CD4-positive, alpha-beta memory T cell (primary cell): ENCODE measurements around the gene GXYLT1. TPM values are rescaled to one million over a fixed set of nuclear protein-coding genes. Genes with fewer than 3 reads are reported as not detected.
A peak's percentile ranks its signal among the peaks of the same experiment; 100 is the strongest.

Experiments used
- CTCF ChIA-PET: fragments of 350-600 bp; sonication (Branson Sonifier 250); formaldehyde crosslinking; loops from one replicate; lab custom pipeline; 2021; ENCODE audit warnings: inconsistent platforms; ENCODE audit not compliant: partially characterized antibody; lab: Charles Lee
- POLR2A ChIA-PET: fragments of 350-600 bp; sonication (Branson Sonifier 250); formaldehyde crosslinking; loops from one replicate; lab custom pipeline; 2021; ENCODE audit not compliant: partially characterized antibody; lab: Charles Lee
- DNase-seq, 5 donors: peaks; one replicate each; pipeline versions ENCODE4 v3.0.0 to v3.0.0-alpha.2; 2020 to 2022; ENCODE audit warnings: mixed read lengths in 1 of 5
- H3K27ac ChIP-seq: one replicate; pipeline ENCODE4 v1.7.0; 2013; ENCODE audit warnings: low read depth, low read length
- H3K27me3 ChIP-seq: 2 replicates; pipeline ENCODE4 v1.7.0; 2013; ENCODE audit warnings: mild to moderate bottlenecking, low read length, moderate library complexity; ENCODE audit not compliant: insufficient read depth
- H3K36me3 ChIP-seq: 2 replicates; pipeline ENCODE4 v1.7.0; 2013; ENCODE audit warnings: mild to moderate bottlenecking, low read length, moderate library complexity; ENCODE audit not compliant: insufficient read depth
- H3K4me1 ChIP-seq: 2 replicates; pipeline ENCODE4 v1.7.0; 2013; ENCODE audit warnings: mild to moderate bottlenecking, low read length, moderate library complexity; ENCODE audit not compliant: insufficient read depth
- H3K4me3 ChIP-seq, 2 donors: one replicate each; pipeline ENCODE4 v1.7.0; 2013; ENCODE audit warnings: low read length in 2 of 2, mild to moderate bottlenecking in 1 of 2
- H3K9me3 ChIP-seq, 2 donors: one replicate each; pipeline ENCODE4 v1.7.0; 2013; ENCODE audit warnings: low read length in 2 of 2, control low read depth in 1 of 2; ENCODE audit not compliant: control insufficient read depth in 1 of 2
- H3K27ac Mint-ChIP-seq, 7 donors: one replicate each; pipeline ENCODE4 v1.8.0; 2020 to 2021; ENCODE audit warnings: mixed read lengths in 7 of 7, mild to moderate bottlenecking in 6 of 7, inconsistent platforms in 3 of 7, moderate library complexity in 3 of 7
- H3K27me3 Mint-ChIP-seq, 2 donors: one replicate each; pipeline ENCODE4 v1.8.0; 2020 to 2021; ENCODE audit warnings: mixed read lengths in 2 of 2
- H3K36me3 Mint-ChIP-seq, 2 donors: one replicate each; pipeline ENCODE4 v1.8.0; 2020 to 2021; ENCODE audit warnings: mixed read lengths in 2 of 2, inconsistent platforms in 1 of 2, mild to moderate bottlenecking in 1 of 2
- H3K4me1 Mint-ChIP-seq, 4 donors: one replicate each; pipeline ENCODE4 v1.8.0; 2020 to 2021; ENCODE audit warnings: mixed read lengths in 4 of 4, mild to moderate bottlenecking in 1 of 4
- H3K4me3 Mint-ChIP-seq, 8 donors: one replicate each; pipeline ENCODE4 v1.8.0; 2020 to 2021; ENCODE audit warnings: mixed read lengths in 8 of 8, mild to moderate bottlenecking in 7 of 8, moderate library complexity in 6 of 8, inconsistent platforms in 3 of 8
- H3K9me3 Mint-ChIP-seq, 8 donors: one replicate each; pipeline ENCODE4 v1.8.0; 2020 to 2021; ENCODE audit warnings: mixed read lengths in 8 of 8, mild to moderate bottlenecking in 5 of 8, inconsistent platforms in 3 of 8, moderate library complexity in 1 of 8
- intact Hi-C: fragments of 100-400 bp; cut with micrococcal nuclease; formaldehyde crosslinking; loops from one replicate; pipeline ENCODE4 v1.15.1; 2023
- polyA plus RNA-seq, 2 donors: library from polyadenylated mRNA; unstranded; fragments of 300-500 nt; fragmentation: Illumina TruSeq; gene quantifications; one replicate each; pipeline ENCODE4 v1.2.3, GENCODE V29; 2021
- total RNA-seq, 2 experiments: library from RNA; stranded (reverse); gene quantifications; one replicate each; pipeline ENCODE4 v1.2.3, GENCODE V29; 2021

GXYLT1 gene
- total and polyA plus RNA-seq, 4 experiments from 2014 or later, result 2.3 to 9.5 (median 6.2) TPM

GRCh38 chr12:42182394-42182793, 37.7 kb upstream of the GXYLT1 start:
- Histone ChIP-seq H3K4me3 (no peak overlapping the region), H3K27ac (no peak overlapping the region), H3K4me1 (no peaks in the 10 kb centered on the region), H3K9me3 (no peaks in the 10 kb centered on the region), H3K27me3 (no peaks in the 10 kb centered on the region), H3K36me3 (no peaks in the 10 kb centered on the region)
- Mint-ChIP-seq H3K9me3 (no peaks in the 10 kb centered on the region), H3K27ac (peak overlapping the region in 1 of 7 donors; percentile 31), H3K4me1 (peaks cover 7 to 26% (median 20%) of the 10 kb centered on the region in 4 donors), H3K27me3 (no peaks in the 10 kb centered on the region), H3K4me3 (no peak overlapping the region), H3K36me3 (peaks cover 23 to 31% of the 10 kb centered on the region in 2 donors)
- DNase-seq, result no peak
- ChIA-PET CTCF (interaction anchor here (0.5 kb wide), 1 partner anchor 114 kb away, joined by 4 read pairs; no protein-coding TSS in a partner anchor), POLR2A (no interaction called here)
- intact Hi-C loops, result no loop called here

GRCh38 chr12:42180990-42181596, 36.4 kb upstream of the GXYLT1 start:
- ChIA-PET POLR2A (no interaction called here), CTCF (interaction anchor here (2.4 kb wide), 1 partner anchor 11 kb away, joined by 7 read pairs; no protein-coding TSS in a partner anchor)
- H3K27me3 ChIP-seq, result no peaks in the 10 kb centered on the region
- H3K4me1 ChIP-seq, result no peaks in the 10 kb centered on the region
- no peak overlapping the region for H3K27ac ChIP-seq
- intact Hi-C loops, result no loop called here
- no peaks in the 10 kb centered on the region for H3K36me3 ChIP-seq
- no peak overlapping the region for H3K4me3 ChIP-seq
- Mint-ChIP-seq H3K27ac (peak overlapping the region in 3 of 7 donors; percentile 4 to 77 (median 58)), H3K4me1 (peaks cover 15 to 29% (median 26%) of the 10 kb centered on the region in 4 donors), H3K9me3 (no peaks in the 10 kb centered on the region), H3K4me3 (no peak overlapping the region), H3K36me3 (peaks cover 35 to 40% of the 10 kb centered on the region in 2 donors), H3K27me3 (no peaks in the 10 kb centered on the region)
- no peak for DNase-seq
- H3K9me3 ChIP-seq, result no peaks in the 10 kb centered on the region

GRCh38 chr12:42178101-42178500, 33.4 kb upstream of the GXYLT1 start:
- Mint-ChIP-seq H3K36me3 (peaks cover 30% of the 10 kb centered on the region in 2 donors), H3K4me3 (no peak overlapping the region), H3K4me1 (peaks cover 26 to 37% (median 28%) of the 10 kb centered on the region in 4 donors), H3K27me3 (no peaks in the 10 kb centered on the region), H3K9me3 (peaks cover 0 to 2% (median 0%) of the 10 kb centered on the region in 8 donors), H3K27ac (no peak overlapping the region)
- no peak overlapping the region for H3K27ac ChIP-seq
- CTCF ChIA-PET, result no interaction called here
- H3K4me3 ChIP-seq, result no peak overlapping the region
- H3K27me3 ChIP-seq, result no peaks in the 10 kb centered on the region
- no peaks in the 10 kb centered on the region for H3K9me3 ChIP-seq
- intact Hi-C loops, result no loop called here
- POLR2A ChIA-PET, result no interaction called here
- H3K36me3 ChIP-seq, result no peaks in the 10 kb centered on the region
- no peak for DNase-seq
- H3K4me1 ChIP-seq, result no peaks in the 10 kb centered on the region

- POLR2A ChIA-PET, result no interaction called here
- Histone ChIP-seq H3K27me3 (no peaks in the 10 kb centered on the region), H3K4me3 (no peak overlapping the region), H3K36me3 (no peaks in the 10 kb centered on the region), H3K27ac (no peak overlapping the region), H3K9me3 (no peaks in the 10 kb centered on the region), H3K4me1 (no peaks in the 10 kb centered on the region)
- DNase-seq, result no peak
- CTCF ChIA-PET, result no interaction called here
- peak overlapping the region in 2 of 7 donors; percentile 21 to 43 for H3K27ac Mint-ChIP-seq
- no peaks in the 10 kb centered on the region for H3K27me3 Mint-ChIP-seq
- intact Hi-C loops, result no loop called here
- H3K4me1 Mint-ChIP-seq, result peaks cover 18 to 33% (median 25%) of the 10 kb centered on the region in 4 donors
- no peak overlapping the region for H3K4me3 Mint-ChIP-seq
- H3K36me3 Mint-ChIP-seq, result peaks cover 31 to 39% of the 10 kb centered on the region in 2 donors
- peaks cover 0 to 2% (median 0%) of the 10 kb centered on the region in 8 donors for H3K9me3 Mint-ChIP-seq
These were observed 30.3 kb upstream of the GXYLT1 start for GRCh38 chr12:42174978-42175377.

GRCh38 chr12:42173961-42174521, 29.4 kb upstream of the GXYLT1 start:
- peaks cover 0 to 2% (median 0%) of the 10 kb centered on the region in 8 donors for H3K9me3 Mint-ChIP-seq
- intact Hi-C loops, result no loop called here
- H3K27me3 ChIP-seq, result no peaks in the 10 kb centered on the region
- H3K27ac Mint-ChIP-seq, result peak overlapping the region in 3 of 7 donors; percentile 9 to 32 (median 13)
- H3K4me3 ChIP-seq, result no peak overlapping the region
- peaks cover 29 to 41% of the 10 kb centered on the region in 2 donors for H3K36me3 Mint-ChIP-seq
- H3K4me1 Mint-ChIP-seq, result peaks cover 18 to 33% (median 26%) of the 10 kb centered on the region in 4 donors
- no peaks in the 10 kb centered on the region for H3K27me3 Mint-ChIP-seq
- POLR2A ChIA-PET, result no interaction called here
- H3K27ac ChIP-seq, result no peak overlapping the region
- H3K36me3 ChIP-seq, result no peaks in the 10 kb centered on the region
- CTCF ChIA-PET, result no interaction called here
- H3K9me3 ChIP-seq, result no peaks in the 10 kb centered on the region
- DNase-seq, result no peak
- H3K4me3 Mint-ChIP-seq, result peak overlapping the region in 1 of 8 donors; percentile 50
- no peaks in the 10 kb centered on the region for H3K4me1 ChIP-seq

- Histone ChIP-seq H3K36me3 (no peaks in the 10 kb centered on the region), H3K4me3 (no peak overlapping the region), H3K9me3 (no peaks in the 10 kb centered on the region), H3K4me1 (no peaks in the 10 kb centered on the region), H3K27me3 (no peaks in the 10 kb centered on the region), H3K27ac (no peak overlapping the region)
- no peak for DNase-seq
- H3K27me3 Mint-ChIP-seq, result no peaks in the 10 kb centered on the region
- ChIA-PET CTCF (interaction anchor here (0.5 kb wide), 1 partner anchor 1710 kb away, joined by 3 read pairs; no protein-coding TSS in a partner anchor), POLR2A (no interaction called here)
- intact Hi-C loops, result no loop called here
- H3K4me3 Mint-ChIP-seq, result peak overlapping the region in 1 of 8 donors; percentile 33
- H3K4me1 Mint-ChIP-seq, result peaks cover 17 to 33% (median 27%) of the 10 kb centered on the region in 4 donors
- H3K9me3 Mint-ChIP-seq, result peaks cover 0 to 2% (median 0%) of the 10 kb centered on the region in 8 donors
- peaks cover 30 to 42% of the 10 kb centered on the region in 2 donors for H3K36me3 Mint-ChIP-seq
- peak overlapping the region in 2 of 7 donors; percentile 1 to 73 for H3K27ac Mint-ChIP-seq
These were observed 28.0 kb upstream of the GXYLT1 start for GRCh38 chr12:42172441-42173210.

- Histone ChIP-seq H3K27me3 (no peaks in the 10 kb centered on the region), H3K4me1 (no peaks in the 10 kb centered on the region), H3K9me3 (no peaks in the 10 kb centered on the region), H3K4me3 (no peak overlapping the region), H3K27ac (no peak overlapping the region), H3K36me3 (no peaks in the 10 kb centered on the region)
- no peaks in the 10 kb centered on the region for H3K9me3 Mint-ChIP-seq
- peaks cover 4 to 23% (median 11%) of the 10 kb centered on the region in 4 donors for H3K4me1 Mint-ChIP-seq
- H3K27ac Mint-ChIP-seq, result no peak overlapping the region
- DNase-seq, result no peak
- H3K27me3 Mint-ChIP-seq, result no peaks in the 10 kb centered on the region
- H3K36me3 Mint-ChIP-seq, result peaks cover 21 to 25% of the 10 kb centered on the region in 2 donors
- intact Hi-C loops, result no loop called here
- CTCF ChIA-PET, result interaction anchor here (0.7 to 1.0 kb wide), 2 partner anchors 29 to 82 kb away, joined by 3 to 4 read pairs; no protein-coding TSS in a partner anchor
- POLR2A ChIA-PET, result no interaction called here
- no peak overlapping the region for H3K4me3 Mint-ChIP-seq
These were observed 23.0 kb upstream of the GXYLT1 start for GRCh38 chr12:42167711-42168110.
